Cardiac muscle cell (in vitro differentiated cells and primary cell): ENCODE results near the gene ELOVL6. TPM values are rescaled to one million over a fixed set of nuclear protein-coding genes. Genes with fewer than 3 reads are reported as not detected.
"Not testable (repeated sequence)": the region's sequence is repeated elsewhere in the genome, so short reads cannot be mapped to it uniquely, and the experiment has no call there.

Experiments
- DNase-seq, 2 donors: peaks; one replicate each; pipeline versions ENCODE4 v3.0.0 to v3.0.0-alpha.2; 2010 to 2017; ENCODE audit warnings: low read depth in 1 of 2, low spot score in 1 of 2
- H3K27ac ChIP-seq: fragments of 200-600 bp; sonication (generic); 2 replicates; pipeline ENCODE4 v1.5.1; 2016
- H3K27me3 ChIP-seq: fragments of 200-600 bp; sonication (generic); 2 replicates; pipeline ENCODE4 v1.6.0; 2016; ENCODE audit warnings: control low read depth
- H3K36me3 ChIP-seq: fragments of 200-600 bp; sonication (generic); 2 replicates; pipeline ENCODE4 v1.5.1; 2016; ENCODE audit warnings: control low read depth
- H3K4me1 ChIP-seq: fragments of 200-600 bp; sonication (generic); 2 replicates; pipeline ENCODE4 v1.8.1; 2017; ENCODE audit warnings: low read depth, mild to moderate bottlenecking, mixed run types
- H3K4me3 ChIP-seq: fragments of 200-600 bp; sonication (generic); 2 replicates; pipeline ENCODE4 v1.5.1; 2016; ENCODE audit warnings: mild to moderate bottlenecking
- H3K9me3 ChIP-seq: fragments of 200-600 bp; sonication (generic); 2 replicates; pipeline ENCODE4 v1.5.1; 2017; ENCODE audit warnings: low read depth, mild to moderate bottlenecking, control low read depth
- CTCF ChIP-seq: IDR thresholded peaks from 2 replicates; pipeline ENCODE4 v1.5.1; 2012; ENCODE audit warnings: low read depth, mild to moderate bottlenecking, low read length
- polyA plus RNA-seq: library from polyadenylated mRNA; unstranded; fragments of >200 nt; fragmentation: Nextera tagmentation; extraction: Ambion mirVana; gene quantifications from 2 replicates; pipeline ENCODE4 v1.2.1, GENCODE V29; 2016
- total RNA-seq: library from RNA; depleted of rRNA; stranded (reverse); fragments of >200 nt; gene quantifications from 2 replicates; pipeline ENCODE4 v1.2.3, GENCODE V29; 2016

The ELOVL6 gene
- total and polyA plus RNA-seq, 2 experiments from 2014 or later, result 32.3 to 50.1 TPM

GRCh38 chr4:110196206-110196870, 2.1 kb downstream of the ELOVL6 start:
- Histone ChIP-seq H3K9me3 (no peaks in the 10 kb centered on the region), H3K27me3 (no peaks in the 10 kb centered on the region), H3K36me3 (no peaks in the 10 kb centered on the region), H3K27ac (peak overlapping the region; percentile 87), H3K4me3 (peak overlapping the region; percentile 66), H3K4me1 (peaks cover 34% of the 10 kb centered on the region)
- TF ChIP-seq CTCF, result no peak
- DNase-seq, result peak; percentile 30 to 58

- peak overlapping the region; percentile 87 for H3K27ac ChIP-seq
- no peak for TF ChIP-seq CTCF
- no peaks in the 10 kb centered on the region for H3K36me3 ChIP-seq
- H3K27me3 ChIP-seq, result no peaks in the 10 kb centered on the region
- peaks cover 34% of the 10 kb centered on the region for H3K4me1 ChIP-seq
- no peaks in the 10 kb centered on the region for H3K9me3 ChIP-seq
- peak overlapping the region; percentile 66 for H3K4me3 ChIP-seq
- DNase-seq, result no peak
Measured at GRCh38 chr4:110195561-110196205, 2.7 kb downstream of the ELOVL6 start.

- Histone ChIP-seq H3K27ac (peak overlapping the region; percentile 77), H3K4me3 (no peak overlapping the region), H3K27me3 (no peaks in the 10 kb centered on the region), H3K9me3 (no peaks in the 10 kb centered on the region), H3K36me3 (no peaks in the 10 kb centered on the region), H3K4me1 (peaks cover 30% of the 10 kb centered on the region)
- no peak for TF ChIP-seq CTCF
- peak; percentile 87 to 98 for DNase-seq
Measured at GRCh38 chr4:110193822-110194761, 4.3 kb downstream of the ELOVL6 start.

GRCh38 chr4:110193287-110193686, 5.1 kb downstream of the ELOVL6 start:
- peaks cover 30% of the 10 kb centered on the region for H3K4me1 ChIP-seq
- not testable (repeated sequence) for H3K27me3 ChIP-seq, H3K4me3 ChIP-seq, H3K36me3 ChIP-seq, DNase-seq, H3K9me3 ChIP-seq
- peak overlapping the region; percentile 77 for H3K27ac ChIP-seq

- H3K9me3 ChIP-seq, result no peaks in the 10 kb centered on the region
- H3K27ac ChIP-seq, result no peak overlapping the region
- no peak for TF ChIP-seq CTCF
- peaks cover 27% of the 10 kb centered on the region for H3K4me1 ChIP-seq
- H3K36me3 ChIP-seq, result no peaks in the 10 kb centered on the region
- no peak overlapping the region for H3K4me3 ChIP-seq
- H3K27me3 ChIP-seq, result no peaks in the 10 kb centered on the region
- peak in 1 of 2 donors; percentile 57 for DNase-seq
Measured at GRCh38 chr4:110190249-110190648, 8.2 kb downstream of the ELOVL6 start.
